D721Med (cell line): ENCODE results near the gene TCAIM.

Source experiments
- DNase-seq: peaks from one replicate; pipeline ENCODE4 v3.0.0; 2011; ENCODE audit warnings: low spot score; ENCODE audit not compliant: insufficient read length
- FAIRE-seq: peaks from 2 replicates; lab custom pipeline; 2011; peaks lifted over from hg19 to GRCh38; lab: Jason Lieb, UNC
- CTCF ChIP-seq: IDR thresholded peaks from 2 replicates; pipeline ENCODE4 v1.5.1; 2012; ENCODE audit warnings: mild to moderate bottlenecking, control low read depth; ENCODE audit not compliant: insufficient read depth; ENCODE audit errors: missing control alignments

TCAIM gene

GRCh38 chr3:44338010-44338827 lies at the start of gene TCAIM:
Gene TCAIM, plus strand, starts transcription at chr3:44338766. Its CDS starts 16,017 bp downstream, at chr3:44354783.
- no peak for TF ChIP-seq CTCF
- FAIRE-seq = no peak
- peak; percentile 79 for DNase-seq

GRCh38 chr3:44289882-44290462 lies 48.6 kb upstream of the TCAIM start:
- no peak for TF ChIP-seq CTCF
- no peak for FAIRE-seq
- DNase-seq = no peak

- no peak for TF ChIP-seq CTCF
- DNase-seq = no peak
- FAIRE-seq = no peak
These were observed 46.3 kb upstream of the TCAIM start for GRCh38 chr3:44292276-44292675.

- TF ChIP-seq CTCF = no peak
- DNase-seq (no peak), FAIRE-seq (no peak)
These were observed 45.6 kb upstream of the TCAIM start for GRCh38 chr3:44292947-44293346.

GRCh38 chr3:44297255-44297654 lies 41.3 kb upstream of the TCAIM start:
- FAIRE-seq (no peak), DNase-seq (no peak)
- no peak for TF ChIP-seq CTCF

- DNase-seq (no peak), FAIRE-seq (no peak)
- TF ChIP-seq CTCF = no peak
These were observed 36.8 kb upstream of the TCAIM start for GRCh38 chr3:44301746-44302145.

GRCh38 chr3:44309500-44309899 lies 29.1 kb upstream of the TCAIM start:
- no peak for TF ChIP-seq CTCF
- DNase-seq (no peak), FAIRE-seq (no peak)
